Hepatocyte (in vitro differentiated cells): Measurements from ENCODE around the gene AUTS2. TPM values are rescaled to one million over a fixed set of nuclear protein-coding genes. Genes with fewer than 3 reads are reported as not detected.

Experiments
- DNase-seq: peaks from one replicate; pipeline ENCODE4 v3.0.0-alpha.2; 2016; ENCODE audit warnings: low spot score
- H2AFZ ChIP-seq: fragments of 200-600 bp; sonication (generic); 2 replicates; pipeline ENCODE4 v1.6.0; 2016; ENCODE audit warnings: antibody characterized with exemption, mild to moderate bottlenecking
- H3K27ac ChIP-seq: fragments of 200-600 bp; sonication (generic); 2 replicates; pipeline ENCODE4 v1.5.1; 2016; ENCODE audit warnings: mild to moderate bottlenecking
- H3K27me3 ChIP-seq: fragments of 200-600 bp; sonication (generic); 2 replicates; pipeline ENCODE4 v1.6.1; 2016
- H3K36me3 ChIP-seq: fragments of 200-600 bp; sonication (generic); replicated peaks from 2 replicates; pipeline ENCODE4 v1.5.1; 2016; ENCODE audit warnings: low read depth; ENCODE audit not compliant: insufficient read depth
- H3K4me1 ChIP-seq: fragments of 200-600 bp; sonication (generic); 2 replicates; pipeline ENCODE4 v1.5.1; 2016; ENCODE audit warnings: mild to moderate bottlenecking, moderate library complexity; ENCODE audit not compliant: insufficient read depth
- H3K4me2 ChIP-seq: fragments of 200-600 bp; sonication (generic); 2 replicates; pipeline ENCODE4 v1.6.0; 2016
- H3K4me3 ChIP-seq: fragments of 200-600 bp; sonication (generic); 2 replicates; pipeline ENCODE4 v1.5.1; 2016; ENCODE audit warnings: mild to moderate bottlenecking
- H3K79me2 ChIP-seq: fragments of 200-600 bp; sonication (generic); 2 replicates; pipeline ENCODE4 v1.6.0; 2017; ENCODE audit warnings: mild to moderate bottlenecking
- H3K9me2 ChIP-seq: fragments of 200-600 bp; sonication (generic); replicated peaks from 2 replicates; pipeline ENCODE4 v1.6.0; 2017; ENCODE audit warnings: mild to moderate bottlenecking; ENCODE audit not compliant: insufficient read depth
- H3K9me3 ChIP-seq: fragments of 200-600 bp; sonication (generic); 2 replicates; pipeline ENCODE4 v1.5.1; 2016; ENCODE audit warnings: low read depth, mild to moderate bottlenecking
- H4K20me1 ChIP-seq: fragments of 200-600 bp; sonication (generic); 2 replicates; pipeline ENCODE4 v1.6.0; 2016; ENCODE audit warnings: mild to moderate bottlenecking; ENCODE audit not compliant: insufficient read depth, poor library complexity, severe bottlenecking
- CTCF ChIP-seq: fragments of 200-600 bp; sonication (generic); IDR thresholded peaks from 2 replicates; pipeline ENCODE4 v1.5.1; 2016; ENCODE audit warnings: antibody characterized with exemption, mild to moderate bottlenecking; ENCODE audit not compliant: poor library complexity
- EZH2 ChIP-seq: fragments of 200-600 bp; sonication (generic); IDR thresholded peaks from 2 replicates; pipeline ENCODE4 v1.6.1; 2016; ENCODE audit warnings: antibody characterized with exemption, mild to moderate bottlenecking, borderline replicate concordance
- EZH2phosphoT487 ChIP-seq: fragments of 200-600 bp; sonication (generic); IDR thresholded peaks from one replicate; pipeline ENCODE4 v1.6.1; 2018; ENCODE audit warnings: antibody characterized with exemption, mild to moderate bottlenecking, low read depth, moderate library complexity; ENCODE audit not compliant: unreplicated experiment, severe bottlenecking
- WGBS: methylation state at CpG from one replicate; pipeline ENCODE4 v1.1.6; 2016; ENCODE audit warnings: low lambda C conversion rate; ENCODE audit errors: missing lambda C conversion rate; 5-methylcytosine and 5-hydroxymethylcytosine counted together
- polyA plus RNA-seq: library from polyadenylated mRNA; unstranded; fragments of >200 nt; fragmentation: Nextera tagmentation; extraction: Ambion mirVana; gene quantifications from 2 replicates; pipeline ENCODE4 v1.2.1, GENCODE V29; 2016
- total RNA-seq: library from RNA; depleted of rRNA; stranded (reverse); fragments of >200 nt; gene quantifications from 2 replicates; pipeline ENCODE4 v1.2.3, GENCODE V29; 2014

Gene AUTS2
- total and polyA plus RNA-seq, 2 experiments from 2014 or later = 34.4 to 40.9 TPM

- H4K20me1 ChIP-seq = no peaks in the 10 kb centered on the region
- TF ChIP-seq EZH2phosphoT487 (no peak), CTCF (no peak), EZH2 (no peak)
These were observed 534.1 kb downstream of the AUTS2 start for GRCh38 chr7:70132226-70132851.

GRCh38 chr7:70132852-70133690, 534.8 kb downstream of the AUTS2 start:
- WGBS = 67% methylated on average over 1 of the region's 1 CpG
- H3K79me2 ChIP-seq = no peaks in the 10 kb centered on the region
- no peak overlapping the region for H3K27ac ChIP-seq
- DNase-seq = no peak
- H4K20me1 ChIP-seq = no peaks in the 10 kb centered on the region
- no peaks in the 10 kb centered on the region for H3K9me2 ChIP-seq
- TF ChIP-seq EZH2phosphoT487 = no peak
- TF ChIP-seq EZH2 = no peak
- no peak for TF ChIP-seq CTCF
- H3K4me1 ChIP-seq = no peaks in the 10 kb centered on the region
- no peak overlapping the region for H3K4me3 ChIP-seq
- no peak overlapping the region for H3K4me2 ChIP-seq
- no peaks in the 10 kb centered on the region for H3K9me3 ChIP-seq
- H3K36me3 ChIP-seq = no peaks in the 10 kb centered on the region
- no peak overlapping the region for H2AFZ ChIP-seq
- no peaks in the 10 kb centered on the region for H3K27me3 ChIP-seq

More at GRCh38 chr7:70132226-70132851, 534.1 kb downstream of the AUTS2 start:
- WGBS = 93% methylated on average over 11 of the region's 11 CpGs
- H3K27me3 ChIP-seq = no peaks in the 10 kb centered on the region
- H3K79me2 ChIP-seq = no peaks in the 10 kb centered on the region
- no peaks in the 10 kb centered on the region for H3K4me1 ChIP-seq
- DNase-seq = no peak
- H2AFZ ChIP-seq = no peak overlapping the region
- H3K27ac ChIP-seq = no peak overlapping the region
- no peaks in the 10 kb centered on the region for H3K9me3 ChIP-seq
- H3K4me3 ChIP-seq = no peak overlapping the region
- H3K36me3 ChIP-seq = no peaks in the 10 kb centered on the region
- no peak overlapping the region for H3K4me2 ChIP-seq
- no peaks in the 10 kb centered on the region for H3K9me2 ChIP-seq

GRCh38 chr7:70134029-70134770, 535.9 kb downstream of the AUTS2 start:
- WGBS = 66% methylated on average over 8 of the region's 8 CpGs
- Histone ChIP-seq H3K4me3 (no peak overlapping the region), H3K27ac (no peak overlapping the region), H3K27me3 (no peaks in the 10 kb centered on the region), H3K9me2 (no peaks in the 10 kb centered on the region), H2AFZ (no peak overlapping the region), H4K20me1 (no peaks in the 10 kb centered on the region), H3K9me3 (no peaks in the 10 kb centered on the region), H3K36me3 (no peaks in the 10 kb centered on the region), H3K4me1 (no peaks in the 10 kb centered on the region), H3K4me2 (no peak overlapping the region), H3K79me2 (no peaks in the 10 kb centered on the region)
- DNase-seq = no peak
- TF ChIP-seq EZH2phosphoT487 (no peak), CTCF (no peak)
